Measurements from ENCODE around the gene INSM2.

DNA sequence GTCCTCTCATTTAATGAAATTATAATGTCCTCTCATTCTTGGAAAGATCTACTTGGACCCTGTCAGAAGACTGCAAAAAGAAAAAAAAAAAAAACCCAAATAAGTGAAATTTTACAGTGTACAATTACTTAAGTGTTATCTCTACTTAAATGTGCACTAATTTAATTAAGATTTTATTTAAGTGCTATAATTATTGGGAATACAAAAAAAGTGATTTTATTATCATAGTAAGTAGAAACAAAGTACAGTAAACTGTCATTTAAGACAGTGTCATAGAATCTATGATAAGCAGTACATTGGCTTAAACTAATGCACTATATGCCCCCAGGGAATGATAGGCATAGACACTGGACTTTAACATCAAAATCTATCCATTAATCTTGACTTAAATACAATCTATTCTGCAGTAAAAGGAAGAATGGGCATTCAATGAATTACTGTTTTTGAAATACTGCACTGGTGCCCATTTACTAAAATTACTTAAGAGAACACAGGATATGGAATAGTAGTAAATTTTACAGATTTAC, 23.3 kb downstream of the INSM2 start:
- TF ChIP-seq, protein P1, sequence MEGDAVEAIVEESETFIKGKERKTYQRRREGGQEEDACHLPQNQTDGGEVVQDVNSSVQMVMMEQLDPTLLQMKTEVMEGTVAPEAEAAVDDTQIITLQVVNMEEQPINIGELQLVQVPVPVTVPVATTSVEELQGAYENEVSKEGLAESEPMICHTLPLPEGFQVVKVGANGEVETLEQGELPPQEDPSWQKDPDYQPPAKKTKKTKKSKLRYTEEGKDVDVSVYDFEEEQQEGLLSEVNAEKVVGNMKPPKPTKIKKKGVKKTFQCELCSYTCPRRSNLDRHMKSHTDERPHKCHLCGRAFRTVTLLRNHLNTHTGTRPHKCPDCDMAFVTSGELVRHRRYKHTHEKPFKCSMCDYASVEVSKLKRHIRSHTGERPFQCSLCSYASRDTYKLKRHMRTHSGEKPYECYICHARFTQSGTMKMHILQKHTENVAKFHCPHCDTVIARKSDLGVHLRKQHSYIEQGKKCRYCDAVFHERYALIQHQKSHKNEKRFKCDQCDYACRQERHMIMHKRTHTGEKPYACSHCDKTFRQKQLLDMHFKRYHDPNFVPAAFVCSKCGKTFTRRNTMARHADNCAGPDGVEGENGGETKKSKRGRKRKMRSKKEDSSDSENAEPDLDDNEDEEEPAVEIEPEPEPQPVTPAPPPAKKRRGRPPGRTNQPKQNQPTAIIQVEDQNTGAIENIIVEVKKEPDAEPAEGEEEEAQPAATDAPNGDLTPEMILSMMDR (IDR thresholded peaks at IDR 0.05) = no peak
- TF ChIP-seq EZH2 (IDR thresholded peaks at IDR 0.05; ENCODE audit: borderline replicate concordance, insufficient read depth, low read depth, low read length, poor library complexity, severe bottlenecking) = no peak
